ENCODE measurements around the gene RTN4RL1. TPM values are rescaled to one million over a fixed set of nuclear protein-coding genes. Genes with fewer than 3 reads are reported as not detected.
A peak's percentile ranks its signal among the peaks of the same experiment; 100 is the strongest.

The RTN4RL1 gene
- total and polyA plus RNA-seq, 9 of the 15 experiments (the other 6 are each of a cell fraction or from before 2014, with no cell fraction given): 0.04 to 0.06 (median 0.04) TPM; not detected in 5

DNA sequence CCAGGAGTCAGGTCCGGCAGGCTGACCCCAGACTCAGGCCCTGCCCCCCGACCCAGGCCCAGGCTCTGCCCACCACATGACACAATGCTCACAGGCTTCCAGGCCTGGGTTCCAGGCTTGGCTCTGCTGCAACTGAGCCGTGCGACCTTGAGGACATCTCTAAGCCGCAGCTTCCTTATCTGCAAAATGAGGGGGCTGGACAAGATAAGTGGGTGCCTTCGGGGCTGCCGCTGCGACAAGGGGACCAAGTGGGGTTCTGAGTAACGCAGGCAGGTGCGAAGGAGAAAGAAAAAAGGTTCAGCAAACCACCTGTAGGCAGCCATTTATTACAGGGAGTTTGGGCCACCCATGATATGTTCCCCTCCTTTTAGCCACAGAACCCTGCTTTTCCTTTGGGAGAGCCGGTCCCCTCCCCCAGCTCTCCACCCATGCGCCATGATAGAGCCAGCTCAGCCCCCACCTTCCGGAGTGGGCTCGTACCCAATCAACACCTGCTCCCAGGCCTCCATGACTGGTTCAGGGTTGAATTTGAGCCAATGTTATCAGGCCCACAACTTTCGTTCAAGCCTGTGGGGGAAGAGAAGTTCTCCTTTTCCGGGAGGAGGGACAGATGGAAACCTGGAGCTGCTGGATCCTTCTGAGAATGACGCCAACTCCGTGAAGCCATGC is 38.2 kb downstream of the RTN4RL1 start (continued):
- TF ChIP-seq, protein P1, sequence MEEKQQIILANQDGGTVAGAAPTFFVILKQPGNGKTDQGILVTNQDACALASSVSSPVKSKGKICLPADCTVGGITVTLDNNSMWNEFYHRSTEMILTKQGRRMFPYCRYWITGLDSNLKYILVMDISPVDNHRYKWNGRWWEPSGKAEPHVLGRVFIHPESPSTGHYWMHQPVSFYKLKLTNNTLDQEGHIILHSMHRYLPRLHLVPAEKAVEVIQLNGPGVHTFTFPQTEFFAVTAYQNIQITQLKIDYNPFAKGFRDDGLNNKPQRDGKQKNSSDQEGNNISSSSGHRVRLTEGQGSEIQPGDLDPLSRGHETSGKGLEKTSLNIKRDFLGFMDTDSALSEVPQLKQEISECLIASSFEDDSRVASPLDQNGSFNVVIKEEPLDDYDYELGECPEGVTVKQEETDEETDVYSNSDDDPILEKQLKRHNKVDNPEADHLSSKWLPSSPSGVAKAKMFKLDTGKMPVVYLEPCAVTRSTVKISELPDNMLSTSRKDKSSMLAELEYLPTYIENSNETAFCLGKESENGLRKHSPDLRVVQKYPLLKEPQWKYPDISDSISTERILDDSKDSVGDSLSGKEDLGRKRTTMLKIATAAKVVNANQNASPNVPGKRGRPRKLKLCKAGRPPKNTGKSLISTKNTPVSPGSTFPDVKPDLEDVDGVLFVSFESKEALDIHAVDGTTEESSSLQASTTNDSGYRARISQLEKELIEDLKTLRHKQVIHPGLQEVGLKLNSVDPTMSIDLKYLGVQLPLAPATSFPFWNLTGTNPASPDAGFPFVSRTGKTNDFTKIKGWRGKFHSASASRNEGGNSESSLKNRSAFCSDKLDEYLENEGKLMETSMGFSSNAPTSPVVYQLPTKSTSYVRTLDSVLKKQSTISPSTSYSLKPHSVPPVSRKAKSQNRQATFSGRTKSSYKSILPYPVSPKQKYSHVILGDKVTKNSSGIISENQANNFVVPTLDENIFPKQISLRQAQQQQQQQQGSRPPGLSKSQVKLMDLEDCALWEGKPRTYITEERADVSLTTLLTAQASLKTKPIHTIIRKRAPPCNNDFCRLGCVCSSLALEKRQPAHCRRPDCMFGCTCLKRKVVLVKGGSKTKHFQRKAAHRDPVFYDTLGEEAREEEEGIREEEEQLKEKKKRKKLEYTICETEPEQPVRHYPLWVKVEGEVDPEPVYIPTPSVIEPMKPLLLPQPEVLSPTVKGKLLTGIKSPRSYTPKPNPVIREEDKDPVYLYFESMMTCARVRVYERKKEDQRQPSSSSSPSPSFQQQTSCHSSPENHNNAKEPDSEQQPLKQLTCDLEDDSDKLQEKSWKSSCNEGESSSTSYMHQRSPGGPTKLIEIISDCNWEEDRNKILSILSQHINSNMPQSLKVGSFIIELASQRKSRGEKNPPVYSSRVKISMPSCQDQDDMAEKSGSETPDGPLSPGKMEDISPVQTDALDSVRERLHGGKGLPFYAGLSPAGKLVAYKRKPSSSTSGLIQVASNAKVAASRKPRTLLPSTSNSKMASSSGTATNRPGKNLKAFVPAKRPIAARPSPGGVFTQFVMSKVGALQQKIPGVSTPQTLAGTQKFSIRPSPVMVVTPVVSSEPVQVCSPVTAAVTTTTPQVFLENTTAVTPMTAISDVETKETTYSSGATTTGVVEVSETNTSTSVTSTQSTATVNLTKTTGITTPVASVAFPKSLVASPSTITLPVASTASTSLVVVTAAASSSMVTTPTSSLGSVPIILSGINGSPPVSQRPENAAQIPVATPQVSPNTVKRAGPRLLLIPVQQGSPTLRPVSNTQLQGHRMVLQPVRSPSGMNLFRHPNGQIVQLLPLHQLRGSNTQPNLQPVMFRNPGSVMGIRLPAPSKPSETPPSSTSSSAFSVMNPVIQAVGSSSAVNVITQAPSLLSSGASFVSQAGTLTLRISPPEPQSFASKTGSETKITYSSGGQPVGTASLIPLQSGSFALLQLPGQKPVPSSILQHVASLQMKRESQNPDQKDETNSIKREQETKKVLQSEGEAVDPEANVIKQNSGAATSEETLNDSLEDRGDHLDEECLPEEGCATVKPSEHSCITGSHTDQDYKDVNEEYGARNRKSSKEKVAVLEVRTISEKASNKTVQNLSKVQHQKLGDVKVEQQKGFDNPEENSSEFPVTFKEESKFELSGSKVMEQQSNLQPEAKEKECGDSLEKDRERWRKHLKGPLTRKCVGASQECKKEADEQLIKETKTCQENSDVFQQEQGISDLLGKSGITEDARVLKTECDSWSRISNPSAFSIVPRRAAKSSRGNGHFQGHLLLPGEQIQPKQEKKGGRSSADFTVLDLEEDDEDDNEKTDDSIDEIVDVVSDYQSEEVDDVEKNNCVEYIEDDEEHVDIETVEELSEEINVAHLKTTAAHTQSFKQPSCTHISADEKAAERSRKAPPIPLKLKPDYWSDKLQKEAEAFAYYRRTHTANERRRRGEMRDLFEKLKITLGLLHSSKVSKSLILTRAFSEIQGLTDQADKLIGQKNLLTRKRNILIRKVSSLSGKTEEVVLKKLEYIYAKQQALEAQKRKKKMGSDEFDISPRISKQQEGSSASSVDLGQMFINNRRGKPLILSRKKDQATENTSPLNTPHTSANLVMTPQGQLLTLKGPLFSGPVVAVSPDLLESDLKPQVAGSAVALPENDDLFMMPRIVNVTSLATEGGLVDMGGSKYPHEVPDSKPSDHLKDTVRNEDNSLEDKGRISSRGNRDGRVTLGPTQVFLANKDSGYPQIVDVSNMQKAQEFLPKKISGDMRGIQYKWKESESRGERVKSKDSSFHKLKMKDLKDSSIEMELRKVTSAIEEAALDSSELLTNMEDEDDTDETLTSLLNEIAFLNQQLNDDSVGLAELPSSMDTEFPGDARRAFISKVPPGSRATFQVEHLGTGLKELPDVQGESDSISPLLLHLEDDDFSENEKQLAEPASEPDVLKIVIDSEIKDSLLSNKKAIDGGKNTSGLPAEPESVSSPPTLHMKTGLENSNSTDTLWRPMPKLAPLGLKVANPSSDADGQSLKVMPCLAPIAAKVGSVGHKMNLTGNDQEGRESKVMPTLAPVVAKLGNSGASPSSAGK (IDR thresholded peaks at IDR 0.05): peak; percentile 17; the same call in 1 of the 2 replicates
- TF ChIP-seq ZNF140 (CRISPR knock-in tag; IDR thresholded peaks at IDR 0.05): no peak
- TF ChIP-seq DPF2 (IDR thresholded peaks at IDR 0.05): 0 out of 2 replicates have a peak, but pooled peaks have one; percentile 51
- TF ChIP-seq, protein P2, sequence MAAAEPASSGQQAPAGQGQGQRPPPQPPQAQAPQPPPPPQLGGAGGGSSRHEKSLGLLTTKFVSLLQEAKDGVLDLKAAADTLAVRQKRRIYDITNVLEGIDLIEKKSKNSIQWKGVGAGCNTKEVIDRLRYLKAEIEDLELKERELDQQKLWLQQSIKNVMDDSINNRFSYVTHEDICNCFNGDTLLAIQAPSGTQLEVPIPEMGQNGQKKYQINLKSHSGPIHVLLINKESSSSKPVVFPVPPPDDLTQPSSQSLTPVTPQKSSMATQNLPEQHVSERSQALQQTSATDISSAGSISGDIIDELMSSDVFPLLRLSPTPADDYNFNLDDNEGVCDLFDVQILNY (CRISPR knock-in tag; IDR thresholded peaks at IDR 0.05): no peak
- no peak for TF ChIP-seq SP1 (CRISPR knock-in tag; IDR thresholded peaks at IDR 0.05)
- 0 out of 2 replicates have a peak, but pooled peaks have one; percentile 13 for TF ChIP-seq TAF7 (tag; IDR thresholded peaks at IDR 0.05)
- TF ChIP-seq, protein P3, sequence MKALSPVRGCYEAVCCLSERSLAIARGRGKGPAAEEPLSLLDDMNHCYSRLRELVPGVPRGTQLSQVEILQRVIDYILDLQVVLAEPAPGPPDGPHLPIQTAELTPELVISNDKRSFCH (CRISPR knock-in tag; IDR thresholded peaks at IDR 0.05): no peak
- TF ChIP-seq, protein P3 (tag; IDR thresholded peaks at IDR 0.05): 0 out of 2 replicates have a peak, but pooled peaks have one; percentile 15
- TF ChIP-seq ZBTB8A (IDR thresholded peaks at IDR 0.05; ENCODE audit: partially characterized antibody): no peak
- TF ChIP-seq, protein P4, sequence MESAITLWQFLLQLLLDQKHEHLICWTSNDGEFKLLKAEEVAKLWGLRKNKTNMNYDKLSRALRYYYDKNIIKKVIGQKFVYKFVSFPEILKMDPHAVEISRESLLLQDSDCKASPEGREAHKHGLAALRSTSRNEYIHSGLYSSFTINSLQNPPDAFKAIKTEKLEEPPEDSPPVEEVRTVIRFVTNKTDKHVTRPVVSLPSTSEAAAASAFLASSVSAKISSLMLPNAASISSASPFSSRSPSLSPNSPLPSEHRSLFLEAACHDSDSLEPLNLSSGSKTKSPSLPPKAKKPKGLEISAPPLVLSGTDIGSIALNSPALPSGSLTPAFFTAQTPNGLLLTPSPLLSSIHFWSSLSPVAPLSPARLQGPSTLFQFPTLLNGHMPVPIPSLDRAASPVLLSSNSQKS (CRISPR knock-in tag; IDR thresholded peaks at IDR 0.05): no peak
- TF ChIP-seq MAFF (IDR thresholded peaks at IDR 0.05; ENCODE audit: low read length): no peak
- TF ChIP-seq BRD9 (IDR thresholded peaks at IDR 0.05; ENCODE audit: low read depth, partially characterized antibody): no peak
- no peak for TF ChIP-seq HNRNPK (IDR thresholded peaks at IDR 0.05; ENCODE audit: low read depth, low read length, poor library complexity, severe bottlenecking)
- peak; percentile 33; the same call in 1 of the 2 replicates for TF ChIP-seq GABPA (tag; conservative IDR thresholded peaks at IDR 0.05; ENCODE audit: low read depth)
